IPS-15b (cell line): ENCODE data around the gene MAP2K6.

Experiments used
- H3K27me3 ChIP-seq: one replicate; pipeline ENCODE4 v1.6.1; 2013; ENCODE audit warnings: low read length; ENCODE audit not compliant: control insufficient read depth, insufficient read depth
- H3K36me3 ChIP-seq: one replicate; pipeline ENCODE4 v1.6.1; 2013; ENCODE audit warnings: low read length; ENCODE audit not compliant: control insufficient read depth, insufficient read depth
- H3K4me1 ChIP-seq: one replicate; pipeline ENCODE4 v1.6.1; 2013; ENCODE audit warnings: mild to moderate bottlenecking, low read length; ENCODE audit not compliant: control insufficient read depth, insufficient read depth
- H3K4me3 ChIP-seq: one replicate; pipeline ENCODE4 v1.5.1; 2013; ENCODE audit warnings: low read depth, low read length
- H3K9ac ChIP-seq: one replicate; pipeline ENCODE4 v1.6.1; 2013; ENCODE audit warnings: low read depth, mild to moderate bottlenecking, low read length
- H3K9me3 ChIP-seq: one replicate; pipeline ENCODE4 v1.6.1; 2013; ENCODE audit warnings: mild to moderate bottlenecking, low read length; ENCODE audit not compliant: control insufficient read depth, insufficient read depth

The MAP2K6 gene

GRCh38 chr17:69552986-69553667 lies 138.6 kb downstream of the MAP2K6 start:
- no peak overlapping the region for H3K4me3 ChIP-seq
- no peaks in the 10 kb centered on the region for H3K36me3 ChIP-seq
- no peaks in the 10 kb centered on the region for H3K9me3 ChIP-seq
- no peak overlapping the region for H3K9ac ChIP-seq
- no peaks in the 10 kb centered on the region for H3K27me3 ChIP-seq
- no peaks in the 10 kb centered on the region for H3K4me1 ChIP-seq

GRCh38 chr17:69555056-69555455 lies 140.6 kb downstream of the MAP2K6 start:
- H3K4me3 ChIP-seq: no peak overlapping the region
- no peaks in the 10 kb centered on the region for H3K9me3 ChIP-seq
- H3K27me3 ChIP-seq: no peaks in the 10 kb centered on the region
- no peak overlapping the region for H3K9ac ChIP-seq
- H3K4me1 ChIP-seq: no peaks in the 10 kb centered on the region
- H3K36me3 ChIP-seq: no peaks in the 10 kb centered on the region

- no peaks in the 10 kb centered on the region for H3K4me1 ChIP-seq
- no peaks in the 10 kb centered on the region for H3K9me3 ChIP-seq
- H3K27me3 ChIP-seq: no peaks in the 10 kb centered on the region
- H3K36me3 ChIP-seq: no peaks in the 10 kb centered on the region
- no peak overlapping the region for H3K4me3 ChIP-seq
- H3K9ac ChIP-seq: no peak overlapping the region
Observed at GRCh38 chr17:69557339-69557738, 142.8 kb downstream of the MAP2K6 start.

- no peaks in the 10 kb centered on the region for H3K27me3 ChIP-seq
- no peak overlapping the region for H3K4me3 ChIP-seq
- H3K9ac ChIP-seq: no peak overlapping the region
- no peaks in the 10 kb centered on the region for H3K4me1 ChIP-seq
- H3K9me3 ChIP-seq: no peaks in the 10 kb centered on the region
- no peaks in the 10 kb centered on the region for H3K36me3 ChIP-seq
Observed at GRCh38 chr17:69558796-69559195, 144.3 kb downstream of the MAP2K6 start.

- H3K4me1 ChIP-seq: no peaks in the 10 kb centered on the region
- no peaks in the 10 kb centered on the region for H3K36me3 ChIP-seq
- H3K9me3 ChIP-seq: no peaks in the 10 kb centered on the region
- H3K9ac ChIP-seq: no peak overlapping the region
- H3K27me3 ChIP-seq: no peaks in the 10 kb centered on the region
- H3K4me3 ChIP-seq: no peak overlapping the region
Observed at GRCh38 chr17:69560987-69561441, 146.5 kb downstream of the MAP2K6 start.

- H3K9me3 ChIP-seq: no peaks in the 10 kb centered on the region
- no peaks in the 10 kb centered on the region for H3K4me1 ChIP-seq
- no peak overlapping the region for H3K9ac ChIP-seq
- no peaks in the 10 kb centered on the region for H3K36me3 ChIP-seq
- H3K4me3 ChIP-seq: no peak overlapping the region
- H3K27me3 ChIP-seq: no peaks in the 10 kb centered on the region
Observed at GRCh38 chr17:69561462-69561861, 147.0 kb downstream of the MAP2K6 start.

GRCh38 chr17:69565447-69565846 lies 150.9 kb downstream of the MAP2K6 start:
- H3K9me3 ChIP-seq: no peaks in the 10 kb centered on the region
- no peak overlapping the region for H3K9ac ChIP-seq
- no peaks in the 10 kb centered on the region for H3K4me1 ChIP-seq

GRCh38 chr17:69567130-69567529 lies 152.6 kb downstream of the MAP2K6 start:
- Histone ChIP-seq H3K9ac (no peak overlapping the region), H3K36me3 (no peaks in the 10 kb centered on the region)

More at GRCh38 chr17:69565447-69565846, 150.9 kb downstream of the MAP2K6 start:
- Histone ChIP-seq H3K27me3 (no peaks in the 10 kb centered on the region), H3K36me3 (no peaks in the 10 kb centered on the region), H3K4me3 (no peak overlapping the region)

GRCh38 chr17:69572747-69573146 lies 158.2 kb downstream of the MAP2K6 start:
- no peaks in the 10 kb centered on the region for H3K27me3 ChIP-seq
- no peak overlapping the region for H3K4me3 ChIP-seq
- H3K9ac ChIP-seq: no peak overlapping the region
- no peaks in the 10 kb centered on the region for H3K9me3 ChIP-seq
- H3K36me3 ChIP-seq: no peaks in the 10 kb centered on the region
- peaks cover 10% of the 10 kb centered on the region for H3K4me1 ChIP-seq

More at GRCh38 chr17:69567130-69567529, 152.6 kb downstream of the MAP2K6 start:
- no peak overlapping the region for H3K4me3 ChIP-seq
- no peaks in the 10 kb centered on the region for H3K4me1 ChIP-seq
- no peaks in the 10 kb centered on the region for H3K27me3 ChIP-seq
- H3K9me3 ChIP-seq: no peaks in the 10 kb centered on the region

- no peaks in the 10 kb centered on the region for H3K9me3 ChIP-seq
- peaks cover 10% of the 10 kb centered on the region for H3K4me1 ChIP-seq
- no peaks in the 10 kb centered on the region for H3K36me3 ChIP-seq
- no peaks in the 10 kb centered on the region for H3K27me3 ChIP-seq
- H3K9ac ChIP-seq: no peak overlapping the region
- no peak overlapping the region for H3K4me3 ChIP-seq
Observed at GRCh38 chr17:69573396-69573795, 158.9 kb downstream of the MAP2K6 start.

- Histone ChIP-seq H3K27me3 (no peaks in the 10 kb centered on the region), H3K9me3 (no peaks in the 10 kb centered on the region), H3K4me3 (no peak overlapping the region), H3K36me3 (no peaks in the 10 kb centered on the region), H3K9ac (no peak overlapping the region), H3K4me1 (peaks cover 10% of the 10 kb centered on the region)
Observed at GRCh38 chr17:69574257-69575197, 160.0 kb downstream of the MAP2K6 start.

- no peak overlapping the region for H3K4me3 ChIP-seq
- no peaks in the 10 kb centered on the region for H3K36me3 ChIP-seq
- peaks cover 10% of the 10 kb centered on the region for H3K4me1 ChIP-seq
- H3K27me3 ChIP-seq: no peaks in the 10 kb centered on the region
- no peak overlapping the region for H3K9ac ChIP-seq
- H3K9me3 ChIP-seq: no peaks in the 10 kb centered on the region
Observed at GRCh38 chr17:69575346-69575761, 160.9 kb downstream of the MAP2K6 start.
